Retinal pigment epithelial cell (primary cell): ENCODE measurements around the gene PPIL1.

Experiments used
- DNase-seq: peaks from one replicate; pipeline ENCODE4 v3.0.0-alpha.2; 2010; ENCODE audit warnings: low read depth
- H3K4me3 ChIP-seq: 2 replicates; pipeline ENCODE4 v1.5.1; 2011; ENCODE audit warnings: mild to moderate bottlenecking, low read length, control low read depth, moderate library complexity
- CTCF ChIP-seq: conservative IDR thresholded peaks from 2 replicates; pipeline ENCODE4 v1.5.1; 2011; ENCODE audit warnings: low read depth, low read length, control low read depth, inconsistent platforms

The PPIL1 gene

GRCh38 chr6:36862164-36862847 lies 12.3 kb downstream of the PPIL1 start:
- H3K4me3 ChIP-seq: no peak overlapping the region
- TF ChIP-seq CTCF: no peak
- no peak for DNase-seq

DNA sequence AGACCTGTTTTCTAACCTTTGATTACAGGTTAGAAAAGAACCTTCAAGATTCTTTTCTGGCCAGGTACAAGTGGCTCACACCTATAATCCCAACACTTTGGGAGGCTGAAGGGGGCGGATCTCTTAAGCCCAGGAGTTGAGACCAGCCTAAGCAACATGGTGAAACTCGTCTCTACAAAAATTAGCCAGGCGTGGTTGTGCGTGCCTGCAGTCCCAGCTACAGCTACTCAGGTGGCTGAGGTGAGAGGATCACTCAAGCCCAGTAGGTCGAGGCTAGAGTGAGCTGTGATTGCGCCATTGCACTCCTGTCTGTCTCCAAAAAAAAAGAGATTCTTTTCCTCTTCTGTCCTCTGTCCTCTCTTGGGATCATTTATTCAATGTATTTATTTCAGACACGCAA lies 14.5 kb downstream of the PPIL1 start:
- H3K4me3 ChIP-seq: no peak overlapping the region
- no peak for TF ChIP-seq CTCF
- DNase-seq: no peak

DNA sequence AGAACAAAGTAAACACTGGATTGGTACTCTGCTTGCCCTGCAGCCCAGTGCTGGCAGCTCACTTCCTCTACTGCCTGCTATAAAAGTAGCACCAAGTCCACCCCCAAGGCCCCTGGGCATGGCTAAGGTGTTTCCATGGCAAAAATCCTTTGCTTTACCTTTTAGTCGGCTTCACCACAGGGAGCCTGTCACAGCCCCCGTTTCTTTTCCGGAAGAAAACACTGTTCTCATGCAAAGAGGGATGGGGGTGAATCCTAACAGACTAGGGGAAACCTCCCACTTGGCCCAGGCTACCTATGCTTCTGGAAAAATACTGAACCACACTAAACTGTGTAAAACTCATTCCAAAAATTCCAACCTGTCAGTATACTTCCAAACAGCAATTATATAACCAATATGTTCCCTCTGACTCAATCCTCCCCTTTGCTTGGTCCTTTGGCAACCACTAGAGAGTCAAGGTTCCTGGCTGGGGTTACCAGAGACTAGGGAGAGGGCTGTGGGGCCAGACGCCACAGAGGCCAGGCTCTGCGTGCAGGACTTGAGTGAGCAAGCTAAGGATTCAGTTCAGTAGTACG lies 16.1 kb downstream of the PPIL1 start:
- no peak overlapping the region for H3K4me3 ChIP-seq
- no peak for TF ChIP-seq CTCF
- DNase-seq: no peak

- H3K4me3 ChIP-seq: no peak overlapping the region
- TF ChIP-seq CTCF: no peak
- DNase-seq: no peak
Observed at GRCh38 chr6:36857325-36857724, 17.3 kb downstream of the PPIL1 start.

DNA sequence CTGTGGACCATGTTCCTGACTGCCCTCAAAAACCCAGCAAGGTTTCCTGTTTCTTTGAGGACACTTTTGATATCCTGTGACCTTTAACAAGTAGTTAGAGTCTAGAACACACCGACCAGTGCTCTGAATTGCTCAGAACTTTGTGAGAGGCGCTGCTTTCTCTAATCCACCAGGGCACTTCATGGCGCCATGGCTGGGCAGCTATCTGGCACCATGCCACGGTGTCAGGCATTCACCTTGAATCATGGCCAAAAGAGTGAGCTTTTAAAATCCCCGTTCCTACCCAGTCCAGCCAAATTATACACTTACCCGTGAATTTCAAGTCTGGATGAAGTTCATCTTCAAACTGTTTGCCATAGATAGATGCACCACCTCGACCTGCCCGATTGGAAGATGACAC lies 18.3 kb downstream of the PPIL1 start:
- H3K4me3 ChIP-seq: no peak overlapping the region
- TF ChIP-seq CTCF: no peak
- DNase-seq: no peak

- no peak overlapping the region for H3K4me3 ChIP-seq
- no peak for TF ChIP-seq CTCF
- no peak for DNase-seq
Observed at GRCh38 chr6:36855750-36856149, 18.9 kb downstream of the PPIL1 start.

GRCh38 chr6:36853325-36853724 lies 21.3 kb downstream of the PPIL1 start:
- peak; percentile 85 for DNase-seq
- TF ChIP-seq CTCF: no peak
- H3K4me3 ChIP-seq: no peak overlapping the region
